Ovary (tissue), 3 donors: Measurements from ENCODE around the gene ATP10B.

Source experiments
- CTCF ChIP-seq, 3 donors: fragments of 450-650 bp in 2 of 3; fragments of 200-600 bp in 1 of 3; IDR thresholded peaks; one replicate each; pipeline versions ENCODE4 v1.5.1 to v1.8.0; 2016 to 2022; ENCODE audit warnings: antibody characterized with exemption in 3 of 3, mild to moderate bottlenecking in 1 of 3
- POLR2A ChIP-seq: fragments of 450-650 bp; IDR thresholded peaks from one replicate; pipeline ENCODE4 v1.6.1; 2017; ENCODE audit warnings: antibody characterized with exemption, mild to moderate bottlenecking, moderate library complexity
- donor health status: DM: no; HTN: no; CAD: no.

- TF ChIP-seq POLR2A (no peak), CTCF (IDR thresholded peaks at IDR 0.05) (no peak)
Measured at GRCh38 chr5:160867976-160868375, 16.0 kb upstream of the ATP10B start.
